Mucosa of gallbladder (tissue), 1 donor: ENCODE results near the gene NTRK2. TPM values are rescaled to one million over a fixed set of nuclear protein-coding genes. Genes with fewer than 3 reads are reported as not detected.
"Not testable (repeated sequence)": the region's sequence is repeated elsewhere in the genome, so short reads cannot be mapped to it uniquely, and the experiment has no call there.

Experiments used
- DNase-seq: peaks from one replicate; pipeline ENCODE4 v3.0.0-alpha.2; 2020; ENCODE audit warnings: low spot score
- total RNA-seq: library from RNA; stranded (reverse); gene quantifications from one replicate; pipeline ENCODE4 v1.2.1, GENCODE V29; 2021
- donor health status: DM: no; HTN: no; CAD: no.

NTRK2 gene
- total RNA-seq, 1 donor from 2014 or later, result 33.2 TPM

DNA sequence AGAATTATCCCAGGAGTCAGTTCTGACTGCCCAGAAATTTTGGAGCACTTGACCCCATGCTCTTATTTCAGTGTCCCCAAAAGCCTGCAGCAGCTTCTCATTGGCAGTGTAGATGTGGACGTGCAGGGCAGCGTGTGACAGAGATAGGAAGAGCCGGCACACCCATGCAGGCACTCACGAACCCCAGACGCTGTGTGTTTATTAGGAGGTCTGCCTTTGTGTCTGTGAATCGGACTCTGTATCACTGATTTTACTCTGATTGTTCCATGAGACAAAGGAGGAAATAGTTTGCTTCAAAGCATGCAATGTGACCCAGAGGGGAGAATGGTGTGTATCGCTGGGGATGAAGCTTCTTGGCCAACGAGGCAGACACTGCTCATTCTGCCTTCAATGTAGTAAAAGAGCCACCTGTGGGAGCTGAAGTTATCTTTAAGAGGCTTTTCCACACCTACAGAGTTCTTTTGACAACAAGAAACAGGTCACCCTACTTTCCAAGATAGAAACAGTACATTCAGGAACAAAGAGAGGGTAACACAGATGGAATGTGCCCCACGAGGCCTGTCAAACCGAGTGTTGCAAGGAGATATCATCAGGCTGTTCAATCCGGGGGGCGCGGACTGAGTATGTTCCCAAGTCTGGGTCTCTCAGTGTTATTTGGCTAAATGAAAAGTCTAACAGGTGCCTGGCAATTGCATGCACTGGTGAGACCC is 224.0 kb downstream of the NTRK2 start:
- DNase-seq, result no peak

DNA sequence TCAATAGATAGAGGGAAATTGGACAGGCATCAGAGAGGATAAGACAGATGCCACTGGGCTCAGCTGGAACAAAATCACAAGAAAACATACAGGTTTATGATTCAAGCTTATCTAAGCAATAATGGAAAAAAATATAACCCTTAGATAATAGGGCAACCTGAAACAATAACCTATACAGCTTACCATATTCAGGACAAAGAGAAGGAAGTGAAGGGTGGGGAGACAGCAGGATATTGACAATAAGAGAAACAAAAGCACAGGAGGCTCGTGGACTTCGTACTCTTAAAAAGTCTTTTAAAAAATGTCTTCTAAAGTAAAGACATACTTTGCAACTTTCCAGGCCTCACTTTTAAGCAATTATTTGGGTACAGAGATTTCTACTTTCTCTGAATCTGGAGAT is 225.3 kb downstream of the NTRK2 start:
- DNase-seq, result no peak

DNA sequence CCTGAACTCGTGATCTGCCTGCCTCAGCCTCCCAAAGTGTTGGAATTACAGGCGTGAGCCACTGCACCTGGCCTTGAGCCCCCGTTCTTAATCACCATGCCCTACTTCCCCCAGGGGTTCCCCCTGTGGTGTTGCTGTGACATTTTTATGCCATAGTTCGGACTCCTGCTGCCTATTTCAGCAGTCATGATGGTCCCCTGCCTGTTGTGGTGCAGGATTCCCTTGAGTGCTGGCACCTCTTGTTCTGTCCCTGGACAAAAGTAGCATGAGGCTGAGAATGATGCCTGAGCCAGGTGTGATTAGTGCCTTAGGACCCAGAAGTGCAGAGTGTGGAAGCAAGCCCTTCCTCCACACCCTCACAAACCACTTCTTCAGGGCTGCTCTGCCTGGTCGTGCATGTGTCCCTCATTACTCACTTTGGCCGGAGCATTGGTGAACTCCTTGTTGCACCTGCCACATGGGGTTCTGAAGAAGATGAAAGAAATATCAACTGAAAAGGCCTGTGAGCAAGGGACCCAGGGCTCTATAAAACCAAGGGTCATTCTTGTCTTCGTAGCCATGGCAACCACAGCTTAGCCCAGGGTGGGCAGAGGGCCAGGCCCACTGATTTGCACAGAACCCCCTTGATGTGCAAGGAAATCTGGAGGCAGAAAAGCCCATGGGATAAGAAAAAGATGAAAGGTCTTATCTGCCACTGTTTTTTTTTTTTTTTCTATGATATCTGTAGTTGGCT is 228.0 kb downstream of the NTRK2 start:
- no peak for DNase-seq

DNA sequence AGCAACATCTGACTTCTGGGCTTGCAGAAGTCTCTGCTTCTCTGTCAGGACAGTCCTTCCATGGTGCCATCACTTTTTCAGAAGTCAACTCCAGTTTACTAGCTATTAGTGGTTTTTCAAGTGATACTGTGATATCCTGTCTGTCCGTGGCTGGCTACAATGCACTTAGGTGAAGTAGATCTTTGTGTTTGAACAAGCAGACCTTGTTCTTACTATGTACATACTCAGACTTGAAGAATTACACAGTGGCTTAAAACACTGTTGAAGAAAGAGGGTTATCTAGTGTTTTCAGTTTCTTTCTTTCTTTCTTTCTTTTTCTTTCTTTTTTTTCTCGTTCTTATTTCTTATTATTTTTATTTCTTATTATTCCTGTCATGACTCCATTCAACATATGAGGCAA is 228.7 kb downstream of the NTRK2 start:
- no peak for DNase-seq

DNA sequence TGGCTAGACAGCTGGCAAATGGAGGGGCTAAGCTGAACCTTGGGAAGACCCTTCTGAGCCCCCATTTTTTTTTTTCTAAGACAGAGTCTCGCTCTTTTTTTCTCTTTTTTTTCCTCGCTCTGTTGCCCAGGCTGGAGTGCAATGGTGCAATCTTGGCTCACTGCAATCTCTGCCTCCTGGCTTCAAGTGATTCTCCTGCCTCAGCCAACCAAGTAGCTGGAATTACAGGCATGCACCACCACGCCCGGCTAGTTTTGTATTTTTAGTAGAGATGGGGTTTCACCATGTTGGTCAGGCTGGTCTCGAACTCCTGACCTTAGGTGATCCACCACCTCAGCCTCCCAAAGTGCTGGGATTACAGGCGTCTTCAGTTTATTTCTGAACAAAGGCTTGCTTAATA is 229.1 kb downstream of the NTRK2 start:
- DNase-seq, result not testable (repeated sequence)

DNA sequence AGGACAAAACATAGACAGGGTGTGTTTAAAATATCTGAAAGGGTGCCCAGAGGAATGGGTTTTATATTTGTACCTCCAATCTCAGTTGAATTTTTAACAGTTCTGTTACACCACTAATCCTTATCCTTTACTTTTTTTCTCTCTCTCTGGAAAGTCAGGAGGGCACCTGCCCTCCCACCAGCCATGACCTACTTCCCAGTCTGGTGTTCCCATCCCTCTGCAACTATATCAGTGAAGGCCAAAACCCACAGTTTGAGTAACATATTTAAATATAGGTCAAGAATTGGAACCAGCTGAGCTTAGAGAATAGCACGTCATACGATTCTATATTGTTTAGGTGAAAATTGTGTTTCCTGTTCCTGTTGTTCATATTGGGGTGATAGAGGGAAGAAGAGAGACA is 229.8 kb downstream of the NTRK2 start:
- DNase-seq, result no peak

DNA sequence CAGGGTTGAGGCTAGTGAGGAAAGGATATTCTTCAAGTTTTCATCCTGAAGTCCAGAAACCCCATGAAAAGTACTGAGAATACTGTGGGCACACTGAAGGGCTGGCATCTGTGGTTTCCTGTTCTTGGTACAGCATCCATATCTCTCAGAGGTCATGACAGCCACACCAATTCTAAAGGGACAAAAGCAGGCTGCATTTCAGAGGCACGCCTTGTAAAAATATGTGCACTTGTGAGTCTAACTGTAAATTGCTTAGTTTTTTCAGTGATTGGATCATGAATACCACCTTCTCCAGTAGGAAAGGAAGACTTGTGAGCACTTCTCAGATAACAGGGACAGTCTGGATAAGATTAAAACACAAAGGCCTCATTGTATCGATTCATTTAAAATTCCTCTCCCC is 230.9 kb downstream of the NTRK2 start:
- DNase-seq, result no peak

DNA sequence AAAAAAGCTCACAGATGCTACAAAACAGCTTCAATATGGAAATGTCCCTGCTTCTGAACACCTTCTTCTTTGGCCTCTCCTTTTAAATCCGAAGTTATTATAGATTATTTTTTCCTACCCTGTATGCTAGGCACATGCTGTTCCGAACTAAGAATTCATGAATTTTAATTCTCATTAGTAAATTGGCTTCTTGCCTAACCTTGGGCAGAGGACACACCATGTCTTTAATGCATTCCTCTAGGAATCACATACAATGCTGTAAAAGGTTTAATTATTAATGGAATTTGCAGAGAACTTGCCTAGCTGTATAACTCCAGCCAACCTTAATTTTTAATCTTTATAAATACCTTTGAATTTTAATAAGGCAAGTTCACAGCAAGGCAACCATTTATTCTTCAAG is 234.4 kb downstream of the NTRK2 start:
- no peak for DNase-seq

DNA sequence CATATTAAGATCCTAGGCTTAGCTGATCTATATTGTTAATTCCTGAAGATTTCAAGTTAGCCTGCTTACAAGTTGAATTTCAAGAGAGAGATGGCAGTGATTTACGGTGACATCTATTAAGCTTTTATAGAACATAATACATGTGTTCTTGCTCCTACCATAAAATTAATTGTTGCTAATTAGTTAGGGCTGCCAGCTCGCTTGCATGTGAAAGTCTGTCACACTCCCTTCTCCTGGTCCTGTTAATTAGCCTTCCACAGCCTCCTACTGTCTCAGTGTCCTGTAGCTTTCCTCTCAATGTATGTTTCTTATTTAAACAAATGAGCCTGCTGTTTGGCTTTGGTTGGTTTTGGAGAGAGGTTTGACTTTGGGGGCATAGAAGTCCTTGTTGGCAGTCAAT is 247.2 kb downstream of the NTRK2 start:
- no peak for DNase-seq

DNA sequence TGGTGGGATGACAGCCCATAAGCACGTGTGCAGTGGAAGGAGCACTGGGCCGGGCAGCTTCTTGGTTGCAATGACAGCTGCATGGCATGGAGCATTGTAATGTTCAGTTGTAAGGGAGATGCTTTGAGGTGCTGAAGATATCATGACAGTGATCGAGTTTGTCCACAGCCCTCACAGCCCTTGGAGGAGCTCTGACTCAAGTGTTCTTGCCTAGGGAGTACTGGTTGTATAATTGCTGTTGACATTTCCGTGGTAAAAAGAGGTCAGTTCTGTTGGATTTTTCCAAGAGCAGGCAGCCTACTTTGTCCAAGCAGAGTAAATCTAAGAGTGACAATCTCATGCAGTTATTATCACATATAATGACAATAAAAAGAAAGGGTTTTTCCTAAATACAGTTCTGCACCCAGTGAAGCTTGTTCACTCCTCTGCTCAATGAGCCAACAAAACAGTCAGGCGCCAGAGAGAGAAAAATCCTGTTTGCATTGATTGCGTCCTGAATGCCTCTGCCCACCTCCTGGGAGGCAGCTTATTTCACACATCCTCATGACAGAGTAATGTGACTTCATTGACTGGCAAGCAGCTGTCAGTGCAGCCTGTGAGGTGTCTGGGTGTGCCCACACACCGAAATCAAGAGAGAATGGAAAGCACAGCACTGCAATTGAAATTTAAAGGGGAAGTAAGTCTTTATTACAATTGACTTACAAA is 248.0 kb downstream of the NTRK2 start:
- DNase-seq, result no peak

DNA sequence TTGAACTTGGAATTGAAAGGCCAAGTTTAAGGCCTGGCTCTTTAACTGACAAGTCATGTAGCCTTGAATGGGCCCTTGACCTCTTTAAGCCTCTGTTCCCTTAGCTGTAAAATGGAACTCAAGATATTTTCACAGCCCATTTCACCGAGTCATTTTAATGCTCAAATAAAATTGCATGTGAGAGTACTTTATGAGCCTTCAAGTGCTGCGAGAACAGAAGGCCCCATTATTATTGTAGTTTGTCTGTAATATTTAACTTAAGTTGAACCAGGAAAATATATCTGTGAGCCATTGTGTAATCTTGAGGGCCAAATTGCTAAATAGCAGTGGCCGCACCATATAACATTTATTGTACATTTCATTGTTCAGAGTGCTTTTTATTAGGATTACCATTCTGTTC is 249.9 kb downstream of the NTRK2 start:
- DNase-seq, result no peak

DNA sequence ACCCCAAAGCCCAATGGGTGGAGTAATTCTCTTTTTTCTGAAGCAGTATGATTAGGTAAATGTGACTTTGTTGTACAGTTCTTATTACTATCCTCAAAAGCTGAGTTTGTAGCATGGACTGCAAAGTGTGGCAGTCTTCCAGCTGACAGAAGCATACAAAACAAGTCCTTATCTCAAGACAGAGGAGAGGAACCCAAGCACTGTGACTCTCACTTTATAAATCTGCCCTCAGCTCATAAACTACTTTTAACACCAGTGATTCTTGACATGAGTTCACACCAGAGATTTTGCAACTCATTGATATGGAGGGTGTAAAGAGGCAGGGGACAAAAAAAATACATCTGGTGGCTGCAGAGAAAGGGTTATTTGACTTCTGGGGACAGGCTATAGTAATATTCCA is 251.6 kb downstream of the NTRK2 start:
- DNase-seq, result no peak

DNA sequence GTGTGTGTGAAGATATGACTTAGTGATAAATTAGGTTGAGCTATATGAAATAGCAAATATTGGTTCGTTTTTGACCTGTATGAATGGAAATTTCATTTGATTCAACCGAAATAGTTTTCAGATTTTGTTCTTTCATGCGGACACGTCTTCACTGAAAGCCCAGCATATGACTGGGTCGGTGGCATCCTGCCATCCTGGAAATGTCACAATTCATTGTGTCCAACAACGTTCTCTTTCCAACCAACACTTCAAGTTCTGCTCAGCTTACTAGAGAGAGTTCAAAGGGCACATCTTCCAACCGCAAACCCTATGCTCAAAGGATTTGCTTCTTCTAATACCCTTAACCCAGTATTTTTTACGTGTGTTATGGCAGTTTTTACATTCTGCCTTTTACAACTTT is 252.5 kb downstream of the NTRK2 start:
- no peak for DNase-seq

DNA sequence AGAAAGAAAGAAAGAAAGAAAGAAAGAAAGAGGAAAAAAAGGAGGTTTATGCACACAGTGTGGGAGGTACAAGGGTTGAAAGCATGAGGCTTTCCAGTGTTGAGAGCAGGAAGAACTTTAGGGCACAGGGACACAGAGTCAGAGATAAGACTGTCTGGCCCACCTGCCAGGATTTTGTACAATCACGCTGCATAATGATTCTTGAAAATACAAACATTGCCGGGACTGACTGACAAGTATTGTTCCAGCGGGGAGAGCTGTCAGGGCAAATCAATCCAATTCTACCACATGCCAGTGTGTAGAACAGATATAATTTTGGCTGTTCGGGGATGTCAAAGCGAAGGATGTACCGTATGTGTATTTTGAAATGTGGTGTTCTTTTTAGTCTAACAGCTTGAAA is 254.7 kb downstream of the NTRK2 start:
- no peak for DNase-seq

DNA sequence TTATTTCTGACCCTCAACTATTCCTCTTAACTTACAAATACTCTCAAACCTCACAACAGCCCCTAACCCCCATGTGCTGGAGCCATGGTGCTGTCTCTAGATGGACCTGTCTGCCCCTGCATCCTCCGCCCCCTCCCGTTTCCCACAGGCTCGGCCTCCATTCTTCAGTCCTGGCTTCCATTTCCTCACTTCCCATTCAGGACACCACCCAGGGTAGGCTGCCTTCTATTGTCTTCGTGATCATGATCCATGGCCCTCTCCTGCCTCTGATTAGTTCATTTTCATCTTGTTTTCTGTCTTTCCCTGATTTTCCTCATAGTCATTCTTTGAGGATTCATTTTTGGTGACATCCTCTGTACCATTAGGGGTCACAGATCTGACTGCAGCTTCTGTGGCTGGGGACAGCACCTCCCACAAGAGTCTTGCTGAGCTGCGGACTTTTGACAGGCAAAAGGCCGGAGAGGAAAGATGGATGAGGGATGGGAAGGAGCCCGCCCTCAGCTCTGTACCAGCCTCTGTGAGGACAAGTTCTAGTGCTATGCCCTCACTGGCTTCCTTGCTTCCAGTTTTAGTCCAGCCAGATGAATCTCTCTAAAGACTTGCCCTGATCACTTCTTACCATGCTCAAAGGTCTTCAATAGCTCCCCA is 255.8 kb downstream of the NTRK2 start:
- DNase-seq, result no peak

DNA sequence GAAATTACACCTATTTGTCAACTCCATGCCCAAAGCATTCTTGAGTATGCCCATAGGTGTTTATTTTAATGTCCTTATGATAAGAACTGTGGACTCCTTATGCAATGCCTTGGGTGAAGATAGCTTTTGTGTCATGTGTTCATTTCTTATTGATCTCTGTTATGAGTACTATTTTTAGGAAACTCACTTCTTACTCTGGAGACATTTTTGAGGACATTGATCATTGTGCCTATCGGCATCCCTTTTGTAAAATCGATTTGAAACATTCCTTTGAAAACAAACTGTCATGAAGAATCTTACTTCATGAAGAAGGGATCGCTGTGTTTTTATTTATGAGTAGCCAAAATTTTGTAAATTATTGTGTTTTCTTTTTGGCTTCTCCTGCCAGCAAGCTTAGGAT is 257.3 kb downstream of the NTRK2 start:
- no peak for DNase-seq

DNA sequence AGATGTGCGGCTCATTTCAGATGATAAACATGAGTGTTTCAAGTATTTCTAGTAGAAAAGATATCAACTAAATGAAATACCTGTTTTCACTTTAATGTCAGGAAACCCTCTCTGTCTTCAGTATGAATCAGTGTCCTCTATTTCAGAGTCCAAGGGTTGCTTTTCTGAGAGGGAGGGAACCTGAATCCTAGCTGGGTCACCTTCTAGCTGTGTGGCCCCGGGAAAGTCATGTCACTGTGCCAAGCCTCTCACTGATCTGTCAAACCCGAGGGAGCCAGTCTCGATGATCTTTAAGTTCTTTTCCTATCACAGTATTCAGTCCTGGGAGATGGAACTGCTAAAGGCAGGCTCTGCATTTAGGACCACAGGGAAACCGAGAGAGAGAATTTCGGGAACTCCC is 258.9 kb downstream of the NTRK2 start:
- no peak for DNase-seq

DNA sequence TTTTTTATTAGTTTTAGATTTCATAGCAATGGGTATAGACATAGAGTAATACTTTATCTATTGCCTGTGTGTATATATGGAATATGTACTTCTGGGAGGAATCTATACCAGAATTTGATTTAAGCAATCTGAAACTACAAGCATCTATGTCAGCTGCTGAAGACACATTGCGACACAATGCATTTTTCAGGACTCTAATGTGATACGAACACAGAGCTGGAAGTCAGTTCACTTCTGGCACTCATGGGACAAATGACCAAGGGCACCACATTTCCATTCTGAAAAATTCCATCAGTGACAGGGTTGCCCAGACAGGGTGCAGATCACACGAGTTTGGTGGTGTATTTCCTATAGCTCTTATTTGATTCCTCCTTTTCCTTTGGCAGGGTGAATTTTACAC is 259.5 kb downstream of the NTRK2 start:
- DNase-seq, result no peak

DNA sequence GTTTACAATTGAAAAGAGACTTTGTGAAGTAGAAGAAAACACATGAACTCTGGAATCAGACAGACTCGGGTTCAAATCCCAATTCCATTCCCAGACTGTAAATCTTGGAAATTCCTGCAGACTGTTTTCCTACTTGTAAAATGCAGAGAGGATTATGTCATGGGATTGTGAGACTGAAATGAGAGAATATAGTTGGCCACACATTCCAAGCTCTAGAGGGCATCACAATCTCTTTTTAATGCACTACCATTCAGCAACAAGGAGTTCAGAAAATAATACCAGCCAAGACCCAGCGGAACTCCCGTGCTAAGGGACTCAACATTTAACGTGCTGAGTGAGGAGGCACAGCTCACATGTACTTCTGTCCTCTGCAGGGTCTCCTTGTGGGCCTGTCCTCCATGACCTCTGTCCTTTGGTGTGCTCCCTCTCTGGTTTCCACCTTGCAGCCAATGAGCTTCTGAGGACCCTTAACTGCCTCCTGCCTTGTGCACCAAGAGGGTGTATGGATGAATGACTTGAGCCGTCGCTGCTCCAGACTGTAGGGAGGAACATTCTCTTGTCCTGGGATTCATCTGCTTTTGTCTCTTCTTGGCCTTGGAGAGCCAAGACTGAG is 263.5 kb downstream of the NTRK2 start:
- DNase-seq, result no peak

DNA sequence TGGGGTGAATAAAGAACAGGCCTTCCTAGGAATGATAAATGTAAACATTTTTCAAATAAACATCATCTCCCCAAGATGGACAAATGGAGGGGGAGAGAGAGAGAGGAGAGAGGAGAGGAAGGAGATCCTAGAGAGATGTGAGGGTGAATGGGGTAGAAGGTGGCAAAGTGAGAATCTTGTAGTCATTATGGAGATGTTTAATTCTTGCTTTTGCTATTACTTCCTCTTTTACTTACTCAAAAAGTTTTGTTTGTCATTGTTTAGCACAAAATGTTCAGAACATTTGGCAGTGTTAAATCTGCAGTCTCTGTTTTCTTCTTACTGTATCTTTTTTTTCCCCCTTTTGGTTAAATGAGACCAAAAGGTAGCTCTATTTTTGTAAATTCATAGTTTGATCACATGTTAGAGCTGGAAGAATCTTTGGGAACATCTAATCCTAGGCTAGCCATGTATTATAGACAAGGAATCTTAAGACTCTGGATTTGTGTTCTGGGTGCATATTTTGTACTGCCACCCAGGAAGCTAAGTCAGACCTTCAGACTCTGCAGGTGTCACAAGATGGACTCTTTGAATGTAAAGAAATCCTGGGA is 266.1 kb downstream of the NTRK2 start:
- DNase-seq, result no peak

DNA sequence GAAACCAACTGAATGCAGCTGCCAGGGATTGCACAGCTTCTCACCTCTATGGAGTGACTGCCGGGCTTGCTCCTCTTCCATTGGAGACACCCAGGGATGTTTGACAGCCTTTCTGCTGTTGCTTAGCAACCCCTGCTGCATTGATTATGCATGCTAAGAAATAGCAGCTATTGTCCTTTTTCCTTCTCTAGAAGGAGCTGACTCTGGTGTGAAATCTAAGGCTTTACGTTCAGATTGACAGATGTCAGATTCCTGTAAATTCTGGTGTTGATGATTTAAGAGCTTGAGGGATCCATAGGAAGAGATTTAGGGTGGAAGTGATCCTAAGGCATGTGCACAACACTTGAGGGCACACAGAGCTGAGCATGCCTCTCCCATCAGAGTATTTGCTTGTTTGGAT is 267.7 kb downstream of the NTRK2 start:
- DNase-seq, result no peak

DNA sequence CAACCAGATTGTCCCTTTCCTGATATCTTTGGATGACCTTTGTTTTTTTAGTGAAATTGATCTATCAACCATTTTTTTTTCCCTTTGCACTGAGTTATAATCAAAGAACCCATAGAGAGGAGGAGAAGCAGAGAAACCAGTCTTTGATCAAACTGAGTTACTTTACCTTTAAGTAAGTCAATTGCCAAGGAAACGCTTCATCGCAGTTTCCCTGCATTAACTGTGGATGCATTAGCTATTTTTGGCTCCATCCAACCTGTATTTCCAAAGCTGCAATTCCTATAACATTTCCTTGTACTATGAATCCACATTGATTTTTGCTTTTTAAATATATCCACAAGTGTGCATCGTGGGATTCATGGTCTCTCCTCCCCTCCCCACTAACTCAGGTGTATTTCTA is 268.1 kb downstream of the NTRK2 start:
- no peak for DNase-seq
